BE2C (cell line): Measurements from ENCODE around the gene CHSY1.

Experiments
- DNase-seq: peaks from one replicate; pipeline ENCODE4 v3.0.0-alpha.2; 2020
- H3K27me3 ChIP-seq: fragments of 250-450 bp; sonication (Bioruptor Pico); 2 replicates; pipeline ENCODE4 v1.5.1; 2020; ENCODE audit warnings: mild to moderate bottlenecking
- H3K36me3 ChIP-seq: fragments of 250-450 bp; sonication (Bioruptor Pico); 2 replicates; pipeline ENCODE4 v1.5.1; 2020; ENCODE audit warnings: mild to moderate bottlenecking
- H3K4me1 ChIP-seq: fragments of 250-450 bp; sonication (Bioruptor Pico); 2 replicates; pipeline ENCODE4 v1.5.1; 2020
- H3K4me3 ChIP-seq: 2 replicates; pipeline ENCODE4 v1.5.1; 2011; ENCODE audit warnings: low read depth, low read length
- H3K9me3 ChIP-seq: fragments of 250-450 bp; sonication (Bioruptor Pico); 2 replicates; pipeline ENCODE4 v1.5.1; 2020
- TF ChIP-seq, protein P1 (sequence below): IDR thresholded peaks from 2 replicates; pipeline ENCODE4 v1.5.1; 2012; ENCODE audit warnings: mild to moderate bottlenecking, low read depth, low read length

Gene CHSY1

DNA sequence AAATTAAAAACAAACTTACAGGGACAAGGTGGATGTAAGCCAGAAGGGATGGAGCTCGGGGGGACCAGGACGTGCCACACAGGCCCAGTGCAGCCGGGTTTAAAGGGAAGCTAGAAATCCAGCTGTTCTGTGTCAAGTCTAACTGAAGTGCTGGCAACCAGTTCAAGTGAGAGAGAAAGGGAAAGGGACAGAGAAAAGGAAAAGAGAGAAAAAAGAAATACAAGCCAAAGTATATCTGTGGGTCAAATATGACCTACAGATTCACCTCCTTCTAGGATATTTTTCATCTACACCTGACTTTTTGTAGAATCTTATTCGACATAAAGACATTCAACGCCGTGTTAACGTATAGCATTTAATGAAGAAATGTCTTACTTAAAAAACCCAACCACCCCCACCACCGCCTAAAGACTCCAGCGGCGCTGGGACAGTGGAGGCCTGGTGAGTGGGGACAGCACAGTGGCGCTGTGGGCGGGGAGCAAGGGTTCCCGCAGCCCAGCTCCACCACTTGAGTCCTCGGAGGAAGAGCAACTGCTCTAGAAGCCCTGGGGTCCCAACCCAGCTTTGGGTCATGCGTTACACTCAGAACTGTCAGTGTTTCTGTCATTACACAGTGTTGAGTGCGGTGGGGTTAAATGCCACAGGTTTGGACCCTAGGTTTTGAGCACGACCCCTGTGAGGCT lies 62.3 kb downstream of the CHSY1 start:
- H3K4me1 ChIP-seq = peaks cover 26% of the 10 kb centered on the region
- peaks cover 5% of the 10 kb centered on the region for H3K36me3 ChIP-seq
- H3K9me3 ChIP-seq = no peaks in the 10 kb centered on the region
- no peaks in the 10 kb centered on the region for H3K27me3 ChIP-seq
- H3K4me3 ChIP-seq = no peak overlapping the region
- TF ChIP-seq, protein P1, sequence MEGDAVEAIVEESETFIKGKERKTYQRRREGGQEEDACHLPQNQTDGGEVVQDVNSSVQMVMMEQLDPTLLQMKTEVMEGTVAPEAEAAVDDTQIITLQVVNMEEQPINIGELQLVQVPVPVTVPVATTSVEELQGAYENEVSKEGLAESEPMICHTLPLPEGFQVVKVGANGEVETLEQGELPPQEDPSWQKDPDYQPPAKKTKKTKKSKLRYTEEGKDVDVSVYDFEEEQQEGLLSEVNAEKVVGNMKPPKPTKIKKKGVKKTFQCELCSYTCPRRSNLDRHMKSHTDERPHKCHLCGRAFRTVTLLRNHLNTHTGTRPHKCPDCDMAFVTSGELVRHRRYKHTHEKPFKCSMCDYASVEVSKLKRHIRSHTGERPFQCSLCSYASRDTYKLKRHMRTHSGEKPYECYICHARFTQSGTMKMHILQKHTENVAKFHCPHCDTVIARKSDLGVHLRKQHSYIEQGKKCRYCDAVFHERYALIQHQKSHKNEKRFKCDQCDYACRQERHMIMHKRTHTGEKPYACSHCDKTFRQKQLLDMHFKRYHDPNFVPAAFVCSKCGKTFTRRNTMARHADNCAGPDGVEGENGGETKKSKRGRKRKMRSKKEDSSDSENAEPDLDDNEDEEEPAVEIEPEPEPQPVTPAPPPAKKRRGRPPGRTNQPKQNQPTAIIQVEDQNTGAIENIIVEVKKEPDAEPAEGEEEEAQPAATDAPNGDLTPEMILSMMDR = no peak
- DNase-seq = no peak

DNA sequence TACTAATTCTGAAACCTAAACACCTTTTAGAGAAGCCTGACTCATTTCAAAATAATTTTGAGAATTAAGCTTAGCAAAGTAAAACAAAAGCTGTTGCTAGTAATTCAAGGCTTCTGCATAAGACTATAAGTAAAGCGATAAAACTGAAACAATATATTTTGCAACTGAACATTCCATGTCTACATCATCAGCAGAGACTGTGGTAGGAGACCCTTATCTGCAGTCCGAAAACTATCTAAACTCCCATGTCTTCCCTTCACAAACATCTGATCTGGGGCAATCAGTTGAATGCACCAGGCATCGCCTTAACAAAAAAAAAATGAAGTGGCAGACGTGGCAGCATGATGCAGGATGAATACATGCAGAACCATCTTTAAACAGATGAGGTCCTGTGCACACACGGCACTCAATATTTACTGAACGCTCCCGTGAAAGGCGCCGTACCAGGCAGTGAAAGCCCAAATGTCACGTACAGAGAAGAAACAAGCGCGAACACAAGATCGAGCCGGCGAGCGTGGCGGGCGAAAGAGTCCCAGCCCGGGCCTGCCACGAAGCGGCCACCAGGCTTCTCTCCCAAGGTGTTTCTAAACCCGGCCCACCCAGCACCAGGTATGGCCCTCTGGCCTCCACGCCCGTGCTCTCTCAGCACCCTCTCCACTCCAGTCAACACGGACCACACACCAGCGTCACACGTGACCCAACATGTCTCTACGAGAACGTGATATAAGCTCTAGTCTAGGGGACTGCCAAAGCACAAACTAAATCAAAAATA lies 63.0 kb downstream of the CHSY1 start:
- TF ChIP-seq, protein P1 = no peak
- Histone ChIP-seq H3K9me3 (no peaks in the 10 kb centered on the region), H3K27me3 (no peaks in the 10 kb centered on the region), H3K4me3 (no peak overlapping the region), H3K36me3 (peaks cover 7% of the 10 kb centered on the region), H3K4me1 (peaks cover 19% of the 10 kb centered on the region)
- DNase-seq = no peak

DNA sequence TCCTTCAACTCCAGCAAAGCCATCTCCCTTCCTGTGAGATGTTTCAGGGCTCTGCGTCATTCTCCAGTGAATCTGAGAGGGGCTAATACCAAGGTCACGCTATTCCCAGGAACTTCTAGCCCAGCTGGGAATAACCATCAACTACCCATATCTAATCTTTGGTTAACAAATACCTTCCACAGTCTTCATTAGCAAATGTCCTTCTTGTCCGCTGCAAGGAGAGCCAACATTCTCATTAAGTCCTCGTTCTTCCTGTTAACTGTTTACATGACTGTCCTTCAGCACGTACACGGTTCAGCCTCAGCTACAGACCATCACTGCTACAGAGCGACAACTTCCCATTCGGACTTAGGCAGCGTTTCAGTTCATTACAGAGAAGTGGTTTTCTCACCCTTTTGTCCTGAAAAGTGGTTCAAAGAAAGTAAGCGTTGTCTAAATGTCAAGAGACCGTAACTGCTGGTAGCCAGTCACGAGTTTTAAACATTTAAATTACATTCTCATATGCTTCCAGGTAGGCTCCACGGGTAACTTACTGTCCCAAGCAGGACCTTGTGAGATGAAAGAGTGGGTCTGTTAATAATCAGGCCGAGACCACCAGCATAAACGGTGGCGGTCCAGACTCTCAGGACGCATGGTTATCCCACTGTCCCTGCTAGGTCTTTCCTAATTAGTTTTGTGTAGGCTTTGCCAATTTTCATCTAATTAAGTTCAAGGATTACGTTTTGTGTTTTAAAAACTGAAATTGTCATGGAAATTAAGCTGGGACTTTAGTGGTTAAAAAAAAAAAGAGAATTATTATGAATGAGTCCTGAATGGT lies 63.8 kb downstream of the CHSY1 start:
- Histone ChIP-seq H3K4me1 (peaks cover 22% of the 10 kb centered on the region), H3K36me3 (peaks cover 12% of the 10 kb centered on the region), H3K4me3 (no peak overlapping the region; the same call in 1 of the 2 replicates), H3K9me3 (no peaks in the 10 kb centered on the region), H3K27me3 (no peaks in the 10 kb centered on the region)
- TF ChIP-seq, protein P1 = no peak
- DNase-seq = no peak

DNA sequence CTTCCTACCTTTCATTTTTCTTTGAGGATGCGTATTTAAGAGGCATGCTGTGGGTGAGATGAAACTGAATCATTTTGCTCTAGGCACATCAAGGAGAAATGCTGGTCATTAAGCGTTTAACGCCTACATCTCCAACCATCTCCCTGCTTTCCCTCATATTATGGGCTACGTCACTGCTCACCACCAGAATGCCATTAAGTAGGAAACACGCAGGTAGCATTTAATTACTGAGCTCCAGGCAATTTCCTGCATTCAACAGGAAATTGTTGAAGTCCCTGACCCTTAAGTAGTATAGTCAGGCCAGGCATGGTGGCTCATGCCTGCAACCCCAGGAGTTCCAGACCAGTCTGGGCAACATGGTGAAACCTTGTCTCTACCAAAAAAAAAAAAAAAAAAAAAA lies 66.1 kb downstream of the CHSY1 start:
- TF ChIP-seq, protein P1 = no peak
- Histone ChIP-seq H3K4me3 (no peak overlapping the region), H3K27me3 (no peaks in the 10 kb centered on the region), H3K36me3 (peaks cover 23% of the 10 kb centered on the region), H3K4me1 (peaks cover 18% of the 10 kb centered on the region), H3K9me3 (no peaks in the 10 kb centered on the region)
- no peak for DNase-seq

DNA sequence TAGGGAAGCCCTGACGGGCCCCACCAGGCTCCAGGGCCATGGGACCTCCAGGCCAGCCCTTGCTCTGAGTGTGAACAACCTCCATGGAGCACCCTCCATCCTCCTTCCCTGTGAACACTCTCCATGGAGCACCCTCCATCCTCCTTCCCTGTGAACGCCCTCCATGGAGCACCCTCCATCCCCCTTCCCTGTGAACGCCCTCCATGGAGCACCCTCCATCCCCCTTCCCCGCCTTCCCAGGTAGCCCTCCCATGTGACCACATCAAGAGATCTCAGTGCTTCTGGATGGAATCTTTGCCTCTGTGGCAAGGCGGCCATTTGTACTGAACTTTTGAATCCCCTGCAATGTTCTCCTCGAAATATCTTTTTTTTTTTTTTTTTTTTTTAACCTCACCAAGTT lies 66.5 kb downstream of the CHSY1 start:
- Histone ChIP-seq H3K36me3 (peaks cover 23% of the 10 kb centered on the region), H3K4me3 (no peak overlapping the region), H3K4me1 (peaks cover 18% of the 10 kb centered on the region), H3K27me3 (no peaks in the 10 kb centered on the region), H3K9me3 (no peaks in the 10 kb centered on the region)
- TF ChIP-seq, protein P1 = no peak
- DNase-seq = no peak
